T47D (cell line): ENCODE measurements around the gene SH3PXD2A.
"Not testable (repeated sequence)": the region's sequence is repeated elsewhere in the genome, so short reads cannot be mapped to it uniquely, and the experiment has no call there.

Experiments
- DNase-seq, 2 experiments: peaks; one replicate each; pipeline versions ENCODE4 v3.0.0 to v3.0.0-alpha.2; 2011 to 2012; ENCODE audit warnings: low read depth in 1 of 2, low spot score in 1 of 2
- JUND ChIP-seq: IDR thresholded peaks from 2 replicates; pipeline ENCODE4 v1.6.1; 2012; ENCODE audit warnings: low read depth
- in situ Hi-C: cut with HindIII; loops from 2 replicates; pipeline ENCODE4 v1.10.0; 2016; ENCODE audit warnings: low sequenced_read_pairs, low pct_unique_long_range_greater_than_20kb

Gene SH3PXD2A

GRCh38 chr10:103819493-103819892, 35.9 kb downstream of the SH3PXD2A start:
- DNase-seq = no peak
- in situ Hi-C loops = no loop called here
- no peak for TF ChIP-seq JUND

DNA sequence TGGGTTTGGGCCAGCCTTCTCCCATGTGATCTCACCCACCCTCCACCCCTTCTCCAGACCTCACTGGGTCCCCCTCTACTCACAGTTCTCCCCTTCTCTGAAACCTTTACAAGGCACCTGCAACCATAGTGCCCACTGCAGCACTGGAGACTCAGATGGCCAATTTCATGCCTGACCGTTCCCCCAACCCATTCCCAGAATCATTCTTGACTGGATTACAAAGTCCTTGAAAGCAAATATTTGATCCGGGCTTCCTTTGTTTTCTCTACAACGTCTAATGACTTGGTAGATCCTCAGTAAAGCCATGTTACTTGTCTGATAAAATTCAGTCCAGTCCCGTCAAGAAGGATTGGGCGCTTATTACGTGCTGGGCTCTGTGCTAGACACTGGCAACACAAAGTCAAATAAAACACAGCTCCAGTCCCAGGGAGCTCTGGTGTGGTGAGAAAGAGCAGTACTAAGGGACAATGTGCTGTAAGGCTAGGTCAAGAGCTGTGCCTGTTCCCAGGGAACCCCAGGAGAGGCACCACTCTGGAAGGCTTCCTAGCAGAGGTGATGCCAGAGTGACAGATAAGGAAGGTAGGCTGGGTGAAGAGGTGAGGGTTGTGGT, 36.5 kb downstream of the SH3PXD2A start:
- TF ChIP-seq JUND = no peak
- DNase-seq = no peak
- in situ Hi-C loops = no loop called here

GRCh38 chr10:103818105-103818504, 37.3 kb downstream of the SH3PXD2A start:
- in situ Hi-C loops = no loop called here
- no peak for TF ChIP-seq JUND
- DNase-seq = no peak

DNA sequence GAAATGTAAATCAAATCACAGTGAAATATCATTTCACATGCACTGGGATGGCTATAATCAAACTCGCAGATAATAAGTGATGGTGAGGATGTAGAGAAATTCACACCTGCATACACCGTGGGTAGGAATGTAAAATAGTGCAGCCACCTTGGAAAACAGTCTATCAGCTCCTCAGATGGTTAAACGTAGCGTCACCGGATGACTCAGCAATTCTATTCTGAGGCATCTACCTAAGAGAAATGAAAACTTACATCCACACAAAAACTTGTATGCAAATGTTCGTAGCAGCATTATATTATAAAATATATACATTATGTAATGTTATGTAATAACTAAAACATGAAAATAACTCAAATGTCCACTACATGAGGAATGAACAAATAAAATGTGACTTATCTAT, 38.9 kb downstream of the SH3PXD2A start:
- in situ Hi-C loops = no loop called here
- no peak for TF ChIP-seq JUND
- no peak for DNase-seq

DNA sequence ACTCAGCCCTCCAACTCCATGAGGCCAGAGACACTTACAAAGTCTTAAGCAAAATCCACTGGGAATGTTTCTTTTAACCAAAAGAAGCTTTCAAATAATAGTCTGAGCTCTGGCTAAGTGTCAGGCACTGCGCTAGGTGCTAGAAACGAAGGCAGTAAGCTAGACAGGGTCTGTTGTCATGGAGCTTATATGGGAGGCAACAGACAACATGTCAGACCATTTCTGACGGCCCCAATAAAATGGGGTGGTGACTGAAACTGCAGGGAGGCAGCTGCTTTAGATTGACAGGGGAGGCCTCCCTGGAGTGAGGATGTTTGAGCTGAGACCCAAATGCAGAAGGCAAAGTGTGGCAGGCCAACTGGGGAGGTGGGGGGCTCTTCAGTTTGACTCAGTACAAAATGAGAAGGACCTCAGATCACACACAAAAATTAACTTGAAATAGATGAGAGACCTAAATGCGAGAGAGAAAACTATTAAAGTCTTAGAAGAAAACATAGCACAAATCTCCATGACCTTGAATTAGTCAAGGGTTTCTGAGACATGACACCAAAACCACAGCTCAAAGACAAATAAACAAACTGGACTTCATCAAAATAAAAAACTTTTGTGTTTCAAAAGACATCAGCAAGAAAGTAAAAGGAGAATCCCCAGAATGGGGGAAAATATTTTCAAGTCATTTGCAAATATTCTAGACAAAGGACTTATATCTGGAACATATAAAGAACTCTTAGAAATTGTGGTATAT, 40.6 kb downstream of the SH3PXD2A start:
- DNase-seq = no peak
- in situ Hi-C loops = no loop called here
- TF ChIP-seq JUND = no peak

GRCh38 chr10:103814105-103814504, 41.3 kb downstream of the SH3PXD2A start:
- in situ Hi-C loops = no loop called here
- no peak for DNase-seq
- no peak for TF ChIP-seq JUND

DNA sequence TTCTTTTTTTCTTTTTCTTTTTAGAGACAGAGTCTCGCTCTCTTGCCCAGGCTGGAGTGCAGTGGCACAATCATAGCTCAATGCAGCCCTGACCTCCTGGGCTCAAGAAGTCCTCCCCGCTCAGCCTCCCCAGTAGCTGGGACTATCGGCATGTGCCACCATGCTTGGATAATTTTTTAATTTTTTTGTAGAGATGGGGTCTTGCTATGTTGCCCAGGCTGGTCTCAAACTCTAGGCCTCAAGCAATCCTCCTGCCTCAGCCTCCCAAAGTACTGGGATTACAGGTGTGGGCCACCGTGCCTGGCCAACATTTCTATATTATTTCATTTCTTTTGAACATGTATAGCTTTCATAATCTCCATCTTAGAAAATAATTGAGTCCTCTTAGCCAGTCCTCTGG, 42.1 kb downstream of the SH3PXD2A start:
- in situ Hi-C loops, DNase-seq: not testable (repeated sequence)

GRCh38 chr10:103812432-103812831, 42.9 kb downstream of the SH3PXD2A start:
- TF ChIP-seq JUND = no peak
- in situ Hi-C loops = no loop called here

DNA sequence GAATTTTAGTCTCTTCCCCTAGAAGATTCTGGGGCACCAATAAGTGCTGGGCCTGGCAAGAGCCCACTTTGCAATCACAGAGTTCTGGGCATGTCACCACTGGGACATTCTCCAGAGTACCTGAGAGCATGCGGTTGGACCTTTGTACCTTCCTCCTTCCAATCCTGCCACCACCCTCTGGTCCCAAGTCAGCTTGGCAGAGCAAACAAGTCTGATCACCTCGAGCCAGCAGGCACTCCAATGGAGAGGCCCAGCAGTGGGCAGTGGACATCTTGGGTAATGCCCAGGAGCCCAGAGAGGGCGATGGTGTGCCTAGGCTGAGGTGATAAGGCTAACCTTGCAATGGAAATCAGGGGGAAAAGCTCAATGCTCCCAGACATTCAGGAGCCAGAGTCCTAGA, 43.4 kb downstream of the SH3PXD2A start:
- TF ChIP-seq JUND = no peak
- in situ Hi-C loops = no loop called here
- DNase-seq = no peak

More at GRCh38 chr10:103812432-103812831, 42.9 kb downstream of the SH3PXD2A start:
- no peak for DNase-seq

DNA sequence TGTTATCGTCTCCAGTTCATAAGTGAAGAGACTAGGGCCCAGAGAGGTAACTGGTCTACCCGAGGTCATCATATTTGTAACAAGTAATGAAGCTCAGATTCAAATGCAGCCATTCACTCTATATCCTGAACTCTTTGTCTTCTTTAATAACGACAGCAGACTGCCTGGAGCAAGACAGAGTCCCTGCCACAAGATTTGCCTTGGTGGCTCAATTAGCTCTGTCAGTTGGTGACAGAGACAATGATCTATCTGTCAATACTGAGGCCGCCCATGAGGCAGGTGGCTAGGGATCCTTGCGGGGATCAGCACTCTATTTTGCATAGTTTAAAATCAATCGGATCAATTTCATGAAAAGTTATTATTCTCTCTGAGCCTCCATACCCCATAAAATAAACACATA, 43.9 kb downstream of the SH3PXD2A start:
- in situ Hi-C loops = no loop called here
- no peak for TF ChIP-seq JUND
- no peak for DNase-seq

DNA sequence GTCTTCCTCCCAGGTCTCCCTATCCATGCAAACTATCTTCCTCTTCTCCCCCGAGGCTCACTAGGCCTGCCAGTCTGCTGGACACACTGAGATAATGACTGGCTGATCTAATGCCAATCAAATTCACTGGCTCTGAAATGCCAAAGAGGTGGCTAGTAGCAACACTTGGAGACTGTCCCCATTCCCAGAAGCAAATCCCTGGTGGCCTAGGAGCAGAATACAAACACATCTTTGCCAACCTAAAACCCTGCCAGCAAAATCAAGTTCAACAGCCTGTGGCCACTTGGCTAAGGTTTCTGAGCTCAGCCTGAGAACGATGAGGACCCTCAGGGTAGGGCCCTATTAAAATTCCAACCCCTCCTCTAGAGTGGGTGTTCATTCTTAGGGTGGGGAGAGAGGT, 46.6 kb downstream of the SH3PXD2A start:
- TF ChIP-seq JUND = no peak
- in situ Hi-C loops = no loop called here

DNA sequence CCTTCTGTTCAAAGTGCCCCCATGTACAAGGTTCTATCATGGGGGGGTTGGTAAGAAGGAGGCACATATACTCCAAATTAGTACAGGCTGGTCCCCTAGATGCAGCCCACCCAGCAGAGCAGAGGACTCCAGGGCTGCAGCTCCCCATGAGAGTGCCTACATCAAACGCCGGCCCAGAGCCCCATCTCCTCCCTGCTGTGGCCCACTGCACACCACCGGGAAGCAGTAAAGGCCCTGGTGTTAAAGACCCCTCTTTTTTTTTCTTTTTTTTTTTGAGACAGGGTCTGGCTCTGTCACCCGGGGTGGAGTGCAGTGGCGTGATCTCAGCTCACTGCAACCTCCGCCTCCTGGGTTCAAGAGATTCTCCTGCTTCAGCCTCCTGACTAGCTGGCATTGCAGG, 47.4 kb downstream of the SH3PXD2A start:
- TF ChIP-seq JUND = no peak
- no peak for DNase-seq
- in situ Hi-C loops = no loop called here

More for the DNA sequence above, 46.6 kb downstream of the SH3PXD2A start:
- DNase-seq = no peak

- in situ Hi-C loops = no loop called here
- no peak for TF ChIP-seq JUND
- no peak for DNase-seq
Observed at GRCh38 chr10:103806395-103807187, 48.8 kb downstream of the SH3PXD2A start.
